ENCODE measurements around the gene THOC2.

The THOC2 gene

GRCh38 chrX:123732670-123733363 lies at the start of gene THOC2:
Gene THOC2, minus strand, starts transcription at chrX:123733052. Its CDS starts 30 bp downstream, at chrX:123733022.
- no peak for TF ChIP-seq GATA2 (IDR thresholded peaks at IDR 0.05; ENCODE audit: low read depth, low read length)
- TF ChIP-seq GATA3 (IDR thresholded peaks at IDR 0.05; ENCODE audit: low read depth, low read length), result no peak

- TF ChIP-seq GATA3 (IDR thresholded peaks at IDR 0.05; ENCODE audit: low read depth, low read length), result no peak
- TF ChIP-seq GATA2 (IDR thresholded peaks at IDR 0.05; ENCODE audit: low read depth, low read length), result no peak
Measured at GRCh38 chrX:123779908-123780396, 47.1 kb upstream of the THOC2 start.

- TF ChIP-seq GATA3 (IDR thresholded peaks at IDR 0.05; ENCODE audit: low read depth, low read length), result no peak
Measured at GRCh38 chrX:123773258-123773988, 40.6 kb upstream of the THOC2 start.

- TF ChIP-seq GATA2 (IDR thresholded peaks at IDR 0.05; ENCODE audit: low read depth, low read length) (no peak), GATA3 (IDR thresholded peaks at IDR 0.05; ENCODE audit: low read depth, low read length) (no peak)
Measured at GRCh38 chrX:123771449-123772064, 38.7 kb upstream of the THOC2 start.

GRCh38 chrX:123764967-123765871 lies 32.4 kb upstream of the THOC2 start:
- no peak for TF ChIP-seq GATA2 (IDR thresholded peaks at IDR 0.05; ENCODE audit: low read depth, low read length)
- no peak for TF ChIP-seq GATA3 (IDR thresholded peaks at IDR 0.05; ENCODE audit: low read depth, low read length)

- no peak for TF ChIP-seq GATA3 (IDR thresholded peaks at IDR 0.05; ENCODE audit: low read depth, low read length)
- no peak for TF ChIP-seq GATA2 (IDR thresholded peaks at IDR 0.05; ENCODE audit: low read depth, low read length)
Measured at GRCh38 chrX:123756320-123756719, 23.5 kb upstream of the THOC2 start.

GRCh38 chrX:123755107-123755506 lies 22.3 kb upstream of the THOC2 start:
- TF ChIP-seq GATA2 (IDR thresholded peaks at IDR 0.05; ENCODE audit: low read depth, low read length) (no peak), GATA3 (IDR thresholded peaks at IDR 0.05; ENCODE audit: low read depth, low read length) (no peak)

GRCh38 chrX:123753656-123754350 lies 21.0 kb upstream of the THOC2 start:
- TF ChIP-seq GATA2 (IDR thresholded peaks at IDR 0.05; ENCODE audit: low read depth, low read length), result no peak
- TF ChIP-seq GATA3 (IDR thresholded peaks at IDR 0.05; ENCODE audit: low read depth, low read length), result no peak

- TF ChIP-seq GATA2 (IDR thresholded peaks at IDR 0.05; ENCODE audit: low read depth, low read length), result no peak
- TF ChIP-seq GATA3 (IDR thresholded peaks at IDR 0.05; ENCODE audit: low read depth, low read length), result no peak
Measured at GRCh38 chrX:123749643-123750042, 16.8 kb upstream of the THOC2 start.

- TF ChIP-seq GATA3 (IDR thresholded peaks at IDR 0.05; ENCODE audit: low read depth, low read length) (peak; percentile 90), GATA2 (IDR thresholded peaks at IDR 0.05; ENCODE audit: low read depth, low read length) (peak; percentile 81)
Measured at GRCh38 chrX:123745511-123745910, 12.7 kb upstream of the THOC2 start.

GRCh38 chrX:123743312-123743711 lies 10.5 kb upstream of the THOC2 start:
- TF ChIP-seq GATA3 (IDR thresholded peaks at IDR 0.05; ENCODE audit: low read depth, low read length) (no peak), GATA2 (IDR thresholded peaks at IDR 0.05; ENCODE audit: low read depth, low read length) (no peak)

- TF ChIP-seq GATA3 (IDR thresholded peaks at IDR 0.05; ENCODE audit: low read depth, low read length) (no peak), GATA2 (IDR thresholded peaks at IDR 0.05; ENCODE audit: low read depth, low read length) (no peak)
Measured at GRCh38 chrX:123742440-123742839, 9.6 kb upstream of the THOC2 start.

- TF ChIP-seq GATA3 (IDR thresholded peaks at IDR 0.05; ENCODE audit: low read depth, low read length) (no peak), GATA2 (IDR thresholded peaks at IDR 0.05; ENCODE audit: low read depth, low read length) (no peak)
Measured at GRCh38 chrX:123740536-123740935, 7.7 kb upstream of the THOC2 start.

All from SH-SY5Y (cell line).